Endothelial cell of umbilical vein (primary cell): ENCODE measurements around the gene TUBG1.

ENCODE experiments used
- CTCF ChIP-seq, 2 donors: IDR thresholded peaks; 1 replicate in 1 of 2; 2 replicates in 1 of 2; pipeline ENCODE4 v1.5.1; 2011; ENCODE audit warnings: low read length in 2 of 2, mild to moderate bottlenecking in 2 of 2, moderate library complexity in 2 of 2, control low read depth in 1 of 2, inconsistent platforms in 1 of 2, low read depth in 1 of 2; ENCODE audit not compliant: insufficient read depth in 1 of 2; ENCODE audit errors: extremely low read depth in 1 of 2
- EZH2 ChIP-seq: IDR thresholded peaks from 2 replicates; pipeline ENCODE4 v1.6.1; 2012; ENCODE audit warnings: borderline replicate concordance, low read depth, mild to moderate bottlenecking, moderate library complexity, low read length, inconsistent platforms; ENCODE audit not compliant: severe bottlenecking
- FOS ChIP-seq: IDR thresholded peaks from 2 replicates; pipeline ENCODE4 v1.6.1; 2011; ENCODE audit warnings: mild to moderate bottlenecking, low read length, moderate library complexity, borderline replicate concordance; ENCODE audit not compliant: insufficient read depth
- GATA2 ChIP-seq: IDR thresholded peaks from 2 replicates; pipeline ENCODE4 v1.7.0; 2011; ENCODE audit warnings: low read depth, mild to moderate bottlenecking, moderate library complexity, mixed read lengths, low read length; ENCODE audit not compliant: insufficient read length, insufficient read depth
- MAX ChIP-seq: IDR thresholded peaks from 2 replicates; pipeline ENCODE4 v1.6.1; 2011; ENCODE audit not compliant: insufficient read depth, insufficient read length
- MYC ChIP-seq: IDR thresholded peaks from one replicate; pipeline ENCODE4 v1.6.1; 2011; ENCODE audit warnings: mild to moderate bottlenecking, low read depth, low read length
- POLR2A ChIP-seq: IDR thresholded peaks from 2 replicates; pipeline ENCODE4 v1.6.1; 2012; ENCODE audit warnings: low read depth, mild to moderate bottlenecking, control low read depth, low read length
- POLR2AphosphoS5 ChIP-seq: IDR thresholded peaks from 2 replicates; pipeline ENCODE4 v1.6.1; 2012; ENCODE audit warnings: low read depth, mild to moderate bottlenecking, control low read depth, low read length, moderate library complexity; ENCODE audit not compliant: insufficient read depth

DNA sequence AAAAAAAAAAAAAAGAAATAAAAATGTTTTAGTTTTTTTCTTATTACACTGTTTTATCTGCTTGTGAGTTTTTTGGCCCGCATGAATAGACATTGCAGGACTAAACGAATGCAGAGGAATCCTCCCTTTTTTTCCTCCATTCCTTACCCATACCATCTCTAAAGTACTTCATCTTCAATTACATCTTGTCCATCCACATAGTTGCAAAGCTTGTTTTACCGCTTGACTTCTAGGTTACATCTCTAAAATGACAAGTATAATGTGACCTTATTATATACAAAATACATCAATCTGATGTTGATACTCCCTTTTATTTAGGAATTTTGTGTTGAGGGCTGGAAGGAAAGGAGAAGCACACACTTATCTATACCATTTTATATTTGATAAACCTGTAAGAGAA is 13.1 kb upstream of the TUBG1 start:
- TF ChIP-seq EZH2 (no peak), CTCF (IDR thresholded peaks at IDR 0.05; ENCODE audit: extremely low read depth in 1 of 2, insufficient read depth in 1 of 2, low read depth in 1 of 2, low read length in 2 of 2) (no peak), MYC (no peak), POLR2A (no peak), POLR2AphosphoS5 (no peak), GATA2 (no peak), MAX (no peak), FOS (no peak)
